Measurements from ENCODE around the gene SYNE3. TPM values are rescaled to one million over a fixed set of nuclear protein-coding genes. Genes with fewer than 3 reads are reported as not detected.

The SYNE3 gene
- total RNA-seq, 4 donors from 2014 or later: 13.8 to 26.2 (median 15.2) TPM

- intact Hi-C loops (cut with DNase I; ENCODE audit: low total_unique reads): no loop called here
- no peak for DNase-seq (ENCODE audit: low spot score in 2 of 2)
- no peak for TF ChIP-seq POLR2A (IDR thresholded peaks at IDR 0.05)
- TF ChIP-seq CTCF (IDR thresholded peaks at IDR 0.05): no peak
- WGBS, 2 donors: 84 to 85% methylated on average over 14 of the region's 14 CpGs
- H3K4me3 ChIP-seq (ENCODE audit: low read depth, poor library complexity, severe bottlenecking): no peak overlapping the region
These were observed 14.0 kb downstream of the SYNE3 start for GRCh38 chr14:95502381-95502950.

GRCh38 chr14:95500772-95501401 is 15.6 kb downstream of the SYNE3 start:
- no peak for DNase-seq (ENCODE audit: low spot score in 2 of 2)
- no peak overlapping the region for H3K4me3 ChIP-seq (ENCODE audit: low read depth, poor library complexity, severe bottlenecking)
- intact Hi-C loops (cut with DNase I; ENCODE audit: low total_unique reads): no loop called here
- TF ChIP-seq POLR2A (IDR thresholded peaks at IDR 0.05) (no peak), CTCF (IDR thresholded peaks at IDR 0.05) (no peak)
- WGBS, 2 donors: 56 to 59% methylated on average over 14 of the region's 14 CpGs

GRCh38 chr14:95500201-95500681 is 16.2 kb downstream of the SYNE3 start:
- 28 to 49% methylated on average over 12 of the region's 14 CpGs for WGBS, 2 donors
- TF ChIP-seq POLR2A (IDR thresholded peaks at IDR 0.05) (no peak), CTCF (IDR thresholded peaks at IDR 0.05) (no peak)
- DNase-seq (ENCODE audit: low spot score in 2 of 2): no peak
- no peak overlapping the region for H3K4me3 ChIP-seq (ENCODE audit: low read depth, poor library complexity, severe bottlenecking)
- intact Hi-C loops (cut with DNase I; ENCODE audit: low total_unique reads): no loop called here

GRCh38 chr14:95499354-95499750 is 17.1 kb downstream of the SYNE3 start:
- no peak overlapping the region for H3K4me3 ChIP-seq (ENCODE audit: low read depth, poor library complexity, severe bottlenecking)
- intact Hi-C loops (cut with DNase I; ENCODE audit: low total_unique reads): no loop called here
- no peak for DNase-seq (ENCODE audit: low spot score in 2 of 2)
- 28 to 33% methylated on average over 1 of the region's 1 CpG for WGBS, 2 donors
- TF ChIP-seq POLR2A (IDR thresholded peaks at IDR 0.05) (no peak), CTCF (IDR thresholded peaks at IDR 0.05) (no peak)

- DNase-seq (ENCODE audit: low spot score in 2 of 2): no peak
- no peak for TF ChIP-seq POLR2A (IDR thresholded peaks at IDR 0.05)
- 41 to 56% methylated on average over 9 of the region's 9 CpGs for WGBS, 2 donors
- no peak overlapping the region for H3K4me3 ChIP-seq (ENCODE audit: low read depth, poor library complexity, severe bottlenecking)
- intact Hi-C loops (cut with DNase I; ENCODE audit: low total_unique reads): no loop called here
These were observed 17.7 kb downstream of the SYNE3 start for GRCh38 chr14:95498622-95499353.

- intact Hi-C loops (cut with DNase I; ENCODE audit: low total_unique reads): no loop called here
- TF ChIP-seq POLR2A (IDR thresholded peaks at IDR 0.05): no peak
- no peak for TF ChIP-seq CTCF (IDR thresholded peaks at IDR 0.05)
- 61 to 68% methylated on average over 9 of the region's 9 CpGs for WGBS, 2 donors
- no peak for DNase-seq (ENCODE audit: low spot score in 2 of 2)
- H3K4me3 ChIP-seq (ENCODE audit: low read depth, poor library complexity, severe bottlenecking): no peak overlapping the region
These were observed 18.9 kb downstream of the SYNE3 start for GRCh38 chr14:95497561-95498011.
